GM18519 (cell line): ENCODE data around the gene BPIFB4.

ENCODE experiments used
- ATAC-seq: cut with Tn5 transposase; IDR thresholded peaks from one replicate; pipeline ENCODE4 v1.9.1; 2021; ENCODE audit warnings: mild to moderate bottlenecking, moderate library complexity; ENCODE audit not compliant: unreplicated experiment, low FRiP score

The BPIFB4 gene

DNA sequence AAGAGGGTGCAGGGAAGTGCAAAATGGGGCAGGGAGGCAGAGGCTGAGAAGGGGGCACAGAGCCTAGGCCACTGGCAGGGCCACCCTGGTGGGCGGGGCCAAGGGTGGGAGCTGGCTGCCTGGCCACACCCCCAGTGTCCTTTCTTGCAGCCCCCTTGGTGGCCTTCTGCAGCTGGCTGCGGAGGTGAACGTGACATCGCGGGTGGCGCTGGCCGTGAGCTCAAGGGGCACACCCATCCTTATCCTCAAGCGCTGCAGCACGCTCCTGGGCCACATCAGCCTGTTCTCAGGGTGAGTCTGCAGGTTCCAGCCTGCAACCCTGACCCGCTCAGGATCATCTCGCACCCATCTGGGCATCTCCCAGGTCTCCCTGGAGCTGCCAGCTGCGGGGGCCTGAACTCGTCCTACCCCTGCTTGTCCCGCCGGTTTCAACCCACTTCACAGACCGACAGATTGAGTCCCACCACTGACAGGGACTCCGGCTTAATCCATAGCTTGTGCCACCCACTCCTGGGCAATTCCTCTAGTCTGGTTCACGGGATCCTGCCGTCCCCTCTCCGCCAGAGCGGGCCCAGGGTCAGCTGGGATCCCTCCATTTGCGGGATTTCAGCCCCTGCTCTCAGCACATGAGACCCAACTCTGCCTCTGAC lies 19.6 kb upstream of the BPIFB4 start:
- no peak for ATAC-seq

DNA sequence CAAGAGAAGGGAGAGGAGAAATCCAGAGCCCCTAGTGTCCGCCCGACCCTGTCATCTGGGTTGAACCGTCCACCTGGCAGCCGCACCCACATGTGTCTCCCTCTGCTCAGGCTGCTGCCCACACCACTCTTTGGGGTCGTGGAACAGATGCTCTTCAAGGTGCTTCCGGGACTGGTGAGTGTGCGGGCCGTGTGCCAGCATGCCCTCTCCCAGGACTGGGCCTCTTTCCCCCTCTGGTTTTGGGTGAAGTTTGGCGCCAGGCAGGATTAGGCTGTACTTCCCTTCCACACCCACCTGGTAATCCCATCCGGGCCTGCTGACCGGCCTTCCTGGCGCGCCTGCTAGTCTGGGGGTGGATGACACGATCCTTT lies 17.8 kb upstream of the BPIFB4 start:
- no peak for ATAC-seq

DNA sequence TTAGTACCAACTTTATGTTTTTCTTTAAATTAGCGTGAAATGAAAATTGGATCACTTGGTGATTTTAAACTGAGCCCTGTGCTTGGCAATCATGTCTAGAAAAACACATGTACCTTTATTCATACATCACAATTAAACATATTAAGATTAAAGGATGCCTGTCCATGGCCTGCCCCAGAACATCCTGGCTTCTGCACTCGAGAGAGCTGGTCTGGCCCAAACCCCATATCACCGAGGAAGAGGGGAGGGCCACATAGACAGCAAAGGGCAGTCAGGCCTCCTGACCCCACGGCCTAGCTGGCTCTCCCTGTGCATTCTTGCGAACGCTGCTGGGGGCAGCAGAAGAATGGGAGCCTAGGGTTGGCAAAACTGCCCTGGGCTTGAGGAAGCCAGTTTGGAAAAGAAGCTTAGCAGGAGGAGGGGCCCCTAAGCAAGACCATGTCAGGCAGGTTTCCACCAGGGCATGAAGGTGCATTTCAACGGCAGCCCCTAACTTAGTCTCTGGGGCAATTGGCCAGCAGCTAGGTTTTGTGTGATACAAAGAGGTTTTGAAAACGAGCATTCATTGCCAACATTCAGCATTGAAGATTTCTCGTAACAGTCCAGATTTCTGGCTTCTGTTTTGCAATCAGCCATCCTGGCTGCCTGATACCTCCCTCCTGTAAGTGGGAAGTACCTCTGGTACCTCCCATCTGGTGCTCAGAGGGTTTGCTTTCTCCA lies 17.2 kb upstream of the BPIFB4 start:
- no peak for ATAC-seq

DNA sequence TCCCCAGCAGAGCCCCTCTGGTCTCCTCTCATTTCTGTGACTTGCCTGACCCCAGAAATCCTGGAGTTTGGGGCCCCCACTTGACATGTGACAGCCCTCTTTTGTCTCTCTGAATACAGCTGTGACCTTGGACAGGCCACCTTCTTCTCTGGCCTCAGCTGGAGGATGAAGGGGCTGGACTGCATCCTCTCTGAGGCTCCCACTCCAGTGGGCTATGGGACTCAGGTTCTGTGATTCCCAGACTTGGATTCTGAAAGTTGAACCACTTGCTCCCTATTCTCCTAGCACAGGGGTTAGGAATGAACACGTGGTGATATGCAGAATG lies 16.7 kb upstream of the BPIFB4 start:
- ATAC-seq = no peak

DNA sequence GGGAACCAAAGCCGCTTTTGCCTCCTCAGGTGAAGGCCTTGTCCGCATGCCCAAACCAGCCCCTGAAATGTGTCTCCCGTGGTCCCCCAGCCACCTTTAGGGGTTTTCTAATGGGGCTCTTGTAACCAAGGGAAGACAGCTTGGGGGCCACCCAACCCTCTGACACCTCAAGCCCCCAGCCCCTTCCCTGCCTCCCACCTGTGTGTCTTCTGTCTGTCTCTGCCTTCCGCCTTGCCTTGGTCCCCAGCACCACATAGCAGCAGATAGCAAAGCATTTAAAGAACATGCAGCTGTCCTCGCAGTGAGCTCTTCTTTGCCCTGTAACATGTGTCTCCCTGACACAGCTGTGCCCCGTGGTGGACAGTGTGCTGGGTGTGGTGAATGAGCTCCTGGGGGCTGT lies 16.2 kb upstream of the BPIFB4 start:
- ATAC-seq = no peak

DNA sequence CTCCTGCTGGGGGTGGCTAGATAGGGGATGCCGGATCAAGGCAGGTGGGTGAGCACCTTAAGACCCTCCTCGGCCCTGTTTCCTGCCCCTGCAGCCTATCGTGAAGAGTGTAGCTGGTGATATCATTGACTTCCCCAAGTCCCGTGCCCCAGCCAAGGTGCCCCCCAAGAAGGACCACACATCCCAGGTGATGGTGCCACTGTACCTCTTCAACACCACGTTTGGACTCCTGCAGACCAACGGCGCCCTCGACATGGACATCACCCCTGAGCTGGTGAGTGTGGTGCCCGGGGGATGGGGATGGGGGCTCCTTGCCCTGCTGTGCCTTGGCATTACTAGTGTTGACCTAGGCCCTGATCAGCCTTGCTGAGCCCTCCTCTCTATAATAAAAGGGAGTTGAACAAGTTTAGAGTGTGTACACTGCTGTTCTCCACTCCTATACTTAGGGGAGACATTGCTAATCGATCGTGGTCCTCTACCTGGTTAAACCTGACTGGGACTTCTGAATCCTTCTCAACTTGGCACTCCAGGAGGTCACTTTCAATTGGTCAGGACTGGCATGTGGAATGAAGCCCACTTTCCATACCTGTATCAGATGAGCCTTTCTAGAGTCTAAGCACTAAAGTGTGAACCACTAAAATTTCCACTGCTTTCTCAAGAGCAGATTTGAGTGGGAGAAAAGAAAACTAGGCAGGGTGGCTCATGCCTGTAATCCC lies 14.7 kb upstream of the BPIFB4 start:
- ATAC-seq = no peak

DNA sequence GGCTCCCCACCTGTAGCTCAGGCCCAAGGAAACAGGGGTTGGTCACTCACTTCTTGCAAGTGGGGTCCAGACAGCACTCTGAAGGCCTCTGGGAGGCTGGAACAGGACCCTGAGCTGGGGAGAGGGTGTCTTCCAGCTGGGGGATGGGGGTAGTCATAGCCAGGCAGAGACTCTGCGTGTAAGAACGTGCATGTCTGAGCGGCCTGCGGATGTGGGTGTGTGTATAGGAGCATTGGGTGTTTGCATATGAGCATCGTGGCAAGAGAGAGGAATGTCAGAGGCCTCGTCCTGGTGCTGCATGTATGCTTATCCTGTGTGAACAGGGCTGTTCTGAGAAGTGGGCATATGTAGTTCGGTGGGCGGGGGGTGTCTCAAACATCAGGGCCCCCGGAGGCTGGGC lies 13.7 kb upstream of the BPIFB4 start:
- ATAC-seq = no peak

DNA sequence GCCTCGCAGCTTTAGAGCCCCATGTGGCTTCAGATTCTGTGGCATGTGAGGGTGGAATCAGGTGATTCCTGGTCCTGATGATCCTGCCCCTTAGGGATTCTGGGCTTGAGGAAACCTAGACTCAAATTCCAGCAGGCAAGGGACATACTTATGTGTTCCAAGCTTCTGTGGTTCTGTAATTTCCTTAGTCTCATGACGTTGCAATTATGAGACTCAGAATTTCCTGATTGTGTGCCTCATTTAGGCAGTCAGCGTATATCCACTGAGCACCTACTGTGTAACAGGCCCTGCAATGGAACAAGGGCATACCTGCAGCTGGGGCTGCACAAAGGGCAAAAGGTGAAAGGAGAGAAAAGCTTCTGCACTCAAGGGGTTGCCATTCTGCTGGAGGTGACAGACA lies 11.6 kb upstream of the BPIFB4 start:
- no peak for ATAC-seq

DNA sequence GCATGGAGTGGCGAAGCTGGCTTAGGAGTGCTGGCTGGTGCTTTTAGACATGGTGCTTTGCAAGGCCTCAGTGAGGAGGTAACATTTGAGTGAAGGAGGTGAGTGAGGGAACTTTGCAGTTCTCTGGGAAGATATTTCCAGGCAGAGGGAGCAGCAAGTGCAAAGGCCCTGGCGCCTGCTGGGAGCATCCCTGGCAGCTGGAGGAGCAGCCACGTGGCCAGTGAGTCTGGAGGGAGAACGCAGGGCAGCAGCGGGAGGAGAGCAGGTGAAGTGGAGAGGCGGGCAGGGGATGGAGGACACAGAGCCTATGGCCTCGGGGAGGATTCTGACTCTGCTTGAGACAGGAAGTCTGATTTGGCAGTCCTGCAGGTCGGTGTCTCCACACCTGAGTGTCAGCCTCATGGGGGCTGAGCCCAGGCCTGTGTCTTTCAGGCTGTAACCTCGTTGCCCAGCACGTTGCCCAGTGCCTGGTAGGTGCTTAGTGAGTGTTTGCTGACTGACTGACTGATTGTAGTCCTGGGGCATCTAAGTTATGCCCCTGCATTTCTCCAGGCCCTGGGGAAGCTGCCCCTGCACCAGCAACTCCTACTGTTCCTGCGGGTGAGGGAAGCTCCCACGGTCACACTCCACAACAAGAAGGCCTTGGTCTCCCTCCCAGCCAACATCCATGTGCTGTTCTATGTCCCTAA lies 11.0 kb upstream of the BPIFB4 start:
- ATAC-seq = no peak

DNA sequence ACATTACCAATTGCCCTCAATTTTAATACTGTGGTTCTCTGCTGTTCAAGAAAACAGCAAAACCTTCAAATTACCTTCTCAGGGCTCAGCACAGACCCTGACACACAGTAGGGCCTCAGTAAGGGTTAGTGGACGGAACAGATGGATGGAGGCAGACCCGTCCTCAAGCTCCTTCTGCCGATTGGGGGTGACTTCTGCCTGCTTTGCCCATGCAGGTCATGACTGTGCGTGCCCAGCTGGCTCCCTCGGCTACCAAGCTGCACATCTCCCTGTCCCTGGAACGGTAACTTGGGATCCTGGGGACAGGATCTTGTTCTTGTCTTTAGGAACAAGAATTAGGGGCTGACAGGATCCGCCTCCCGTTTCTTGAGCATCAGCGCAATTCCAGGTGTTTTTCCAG lies 9.8 kb upstream of the BPIFB4 start:
- no peak for ATAC-seq

DNA sequence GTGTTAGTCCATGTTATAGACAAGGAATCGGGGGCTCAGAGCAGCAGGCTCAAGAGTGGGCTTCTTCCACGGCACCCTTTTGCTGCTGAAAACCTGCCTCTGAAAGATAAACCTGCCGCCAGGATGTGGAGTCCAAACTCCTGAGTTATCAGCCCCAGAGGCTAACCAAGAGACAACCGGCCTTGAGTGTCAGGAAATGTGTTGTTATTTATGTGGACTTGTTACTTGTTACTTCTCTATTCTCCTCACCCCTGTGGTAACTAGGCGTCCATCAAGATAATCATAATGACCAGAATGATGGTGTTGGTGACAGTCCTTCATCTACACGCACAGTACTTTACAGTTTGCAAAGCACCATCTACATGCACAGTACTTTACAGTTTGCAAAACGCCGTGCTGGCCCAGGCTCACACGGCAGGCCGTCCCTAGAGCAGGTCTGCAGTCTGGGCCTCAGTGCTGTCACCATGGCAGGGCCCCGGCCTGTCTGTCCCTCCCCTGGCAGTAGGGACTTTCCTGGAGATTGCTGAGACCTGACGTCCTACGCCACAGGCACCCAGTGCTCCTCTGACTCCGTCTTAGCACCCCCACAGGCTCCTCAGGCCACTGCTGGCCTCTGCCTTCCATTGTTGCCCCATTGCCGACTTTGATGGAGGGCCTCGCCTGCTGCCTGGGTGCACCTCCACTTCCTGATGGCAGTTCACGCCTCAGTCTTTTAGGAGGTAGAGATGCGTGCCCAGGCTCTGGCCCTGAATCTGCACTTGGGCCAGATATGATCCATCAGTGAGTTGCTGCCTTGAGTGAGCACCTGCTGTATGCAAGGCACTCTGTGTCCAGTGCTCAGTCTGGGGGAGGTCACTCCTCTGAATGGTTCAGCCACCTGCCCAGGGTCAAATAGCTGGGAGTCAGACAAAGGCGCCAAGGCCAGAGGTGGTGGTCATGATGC lies 9.1 kb upstream of the BPIFB4 start:
- ATAC-seq = no peak

DNA sequence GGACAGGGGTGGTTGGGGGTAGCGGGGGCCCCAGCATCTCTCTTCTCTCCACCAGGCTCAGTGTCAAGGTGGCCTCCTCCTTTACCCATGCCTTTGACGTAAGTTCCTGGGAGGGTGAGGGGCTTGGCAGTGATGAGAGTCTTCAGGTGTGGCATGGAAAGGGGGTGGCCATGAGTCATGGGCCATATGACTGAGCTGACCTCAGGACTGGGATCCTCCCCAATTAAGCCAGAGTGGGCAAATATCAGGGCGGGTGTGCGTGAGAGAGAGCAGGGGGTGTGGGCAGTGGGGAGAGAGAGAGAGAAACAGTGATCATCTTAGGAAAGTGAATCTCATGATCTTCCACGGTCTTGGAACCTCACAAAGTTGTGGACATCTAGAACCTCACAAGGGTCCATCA lies 8.2 kb upstream of the BPIFB4 start:
- no peak for ATAC-seq

DNA sequence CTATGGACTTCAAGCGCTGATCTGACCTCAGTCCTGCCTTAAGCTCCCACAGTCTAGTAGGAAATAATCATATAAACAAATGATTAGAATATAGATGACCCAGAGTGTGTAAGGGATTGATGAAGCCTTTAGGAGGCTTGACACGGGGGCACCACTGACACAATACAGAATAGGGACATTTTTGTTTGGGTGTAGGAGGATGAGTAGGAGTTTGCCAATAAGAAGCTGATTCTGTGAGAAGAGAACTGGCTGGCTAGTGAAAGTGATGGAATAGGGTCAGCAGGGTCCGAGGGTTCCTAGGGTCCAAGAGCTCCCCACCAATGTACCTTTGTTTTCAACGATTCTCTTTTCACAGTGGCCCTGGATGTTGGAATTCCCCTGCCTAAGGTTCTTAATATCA lies 7.1 kb upstream of the BPIFB4 start:
- ATAC-seq = no peak

DNA sequence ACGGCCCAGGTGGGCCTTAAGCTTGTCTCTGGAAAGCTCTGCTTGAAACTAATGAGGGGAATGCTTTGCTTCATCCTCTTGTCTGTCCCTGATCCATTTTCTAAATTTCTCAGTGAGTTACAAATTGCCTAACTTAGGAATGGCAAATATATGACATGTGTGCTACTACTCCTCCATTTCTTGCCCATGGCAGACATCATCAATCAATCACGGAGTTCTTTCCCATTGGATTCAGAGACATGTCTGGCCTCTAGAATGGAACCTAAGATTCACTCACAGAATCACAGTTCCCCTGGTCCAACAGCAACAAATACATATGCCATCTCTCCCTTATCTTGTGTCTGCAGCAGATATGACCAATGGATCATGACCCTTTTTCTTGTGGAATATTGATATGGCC lies 6.6 kb upstream of the BPIFB4 start:
- no peak for ATAC-seq

DNA sequence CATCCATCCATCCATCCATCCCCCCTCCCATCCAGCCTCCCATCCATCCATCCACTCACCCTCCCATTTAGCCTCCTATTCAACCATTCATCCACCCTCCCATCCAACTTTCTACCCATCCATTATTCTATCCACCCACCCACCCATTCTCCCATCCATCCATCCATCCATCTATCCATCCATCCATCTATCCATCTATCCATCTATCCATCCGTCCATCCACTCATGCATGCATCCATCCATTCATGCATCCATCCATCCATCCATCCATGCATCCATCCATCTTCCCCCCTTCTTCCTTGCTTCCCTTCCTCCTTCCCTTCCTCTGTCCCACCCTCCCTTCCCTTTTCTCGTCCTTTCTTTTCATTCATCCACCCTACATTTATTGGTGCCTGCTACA lies 4.8 kb upstream of the BPIFB4 start:
- no peak for ATAC-seq

DNA sequence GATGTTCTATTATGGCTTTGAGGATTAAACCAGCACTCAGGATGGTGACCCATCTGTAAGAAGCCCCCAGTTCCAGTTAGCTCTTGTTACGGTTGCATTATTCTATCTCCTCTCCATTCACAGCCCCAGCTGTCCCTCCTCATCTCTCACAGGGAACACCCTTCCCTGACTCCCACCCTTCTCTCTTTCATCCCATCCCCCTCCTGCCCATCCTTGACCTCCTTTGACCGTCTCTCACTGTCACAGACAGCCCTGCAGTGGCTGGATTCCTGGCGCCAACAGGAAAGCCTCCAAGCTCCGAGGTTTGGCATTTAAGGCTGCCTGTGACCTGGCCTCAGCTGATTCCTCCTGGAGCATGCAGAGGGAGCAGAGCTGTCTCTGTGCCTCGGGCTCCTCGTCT lies 4.2 kb upstream of the BPIFB4 start:
- ATAC-seq = no peak

DNA sequence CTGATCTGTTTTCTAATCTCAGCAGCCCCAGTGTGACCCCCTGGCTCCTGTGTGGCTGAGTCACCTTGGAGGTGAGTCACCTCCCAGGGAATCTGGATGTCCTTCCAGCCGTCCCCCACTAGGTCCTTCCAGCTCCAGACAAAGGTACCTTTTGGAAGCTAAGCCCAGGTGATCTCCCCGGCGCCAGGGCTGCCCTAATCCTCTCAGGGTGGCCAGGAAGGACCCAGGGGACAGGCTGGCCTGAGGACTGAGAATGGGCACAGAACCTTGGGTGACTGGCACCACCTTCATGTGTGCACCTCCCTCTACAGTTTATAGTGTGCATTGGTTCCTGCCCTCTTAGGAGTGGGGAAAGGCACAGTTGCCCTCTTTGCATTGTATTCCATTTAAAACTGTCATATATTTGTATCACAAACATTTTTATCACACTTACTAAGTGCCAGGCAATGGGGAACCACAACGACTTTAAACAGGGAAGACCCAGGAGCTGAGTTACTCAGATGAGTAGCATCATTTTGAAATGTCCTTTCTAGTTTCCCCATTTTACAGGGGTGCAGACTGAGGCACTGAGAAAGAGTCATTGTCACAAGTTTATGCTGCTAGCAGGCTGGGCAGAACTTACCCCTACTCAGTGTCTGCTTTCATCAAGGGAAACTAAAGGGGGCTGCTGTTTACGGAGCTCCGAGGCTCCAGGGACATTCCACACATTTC lies 2.6 kb upstream of the BPIFB4 start:
- no peak for ATAC-seq

DNA sequence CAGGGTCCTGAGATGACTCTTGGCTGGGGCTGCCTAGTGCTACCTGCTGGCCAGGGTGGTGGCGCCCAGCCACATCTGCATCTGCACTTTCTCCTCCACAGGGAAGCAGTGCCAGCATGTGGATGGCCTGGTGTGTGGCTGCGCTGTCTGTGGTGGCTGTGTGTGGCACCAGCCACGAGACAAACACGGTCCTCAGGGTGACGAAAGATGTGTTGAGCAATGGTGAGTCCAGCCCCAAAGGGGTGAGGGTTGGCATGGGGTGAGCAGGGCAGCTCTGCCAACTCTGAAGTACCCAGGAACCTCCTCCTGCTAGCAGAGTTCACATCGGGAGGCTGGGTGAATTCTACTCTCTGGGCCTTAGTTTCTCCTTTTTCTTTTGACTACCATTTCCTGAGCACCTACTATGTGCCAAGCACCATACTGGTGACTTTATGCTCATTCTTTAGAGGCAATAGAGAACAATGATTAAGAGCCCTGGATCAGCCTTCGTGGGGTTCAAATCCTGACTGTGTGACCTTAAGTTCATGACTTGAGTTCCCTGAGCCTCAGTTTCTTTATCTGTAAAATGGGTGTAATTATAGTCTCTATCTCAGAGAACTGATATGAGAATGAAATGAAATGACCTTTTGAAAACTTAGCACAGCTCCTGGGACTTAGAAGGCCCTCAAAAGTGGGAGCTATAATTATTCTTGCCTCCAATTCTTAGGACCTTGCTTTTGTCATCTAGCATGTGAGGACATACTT lies 2.1 kb downstream of the BPIFB4 start:
- ATAC-seq = no peak

DNA sequence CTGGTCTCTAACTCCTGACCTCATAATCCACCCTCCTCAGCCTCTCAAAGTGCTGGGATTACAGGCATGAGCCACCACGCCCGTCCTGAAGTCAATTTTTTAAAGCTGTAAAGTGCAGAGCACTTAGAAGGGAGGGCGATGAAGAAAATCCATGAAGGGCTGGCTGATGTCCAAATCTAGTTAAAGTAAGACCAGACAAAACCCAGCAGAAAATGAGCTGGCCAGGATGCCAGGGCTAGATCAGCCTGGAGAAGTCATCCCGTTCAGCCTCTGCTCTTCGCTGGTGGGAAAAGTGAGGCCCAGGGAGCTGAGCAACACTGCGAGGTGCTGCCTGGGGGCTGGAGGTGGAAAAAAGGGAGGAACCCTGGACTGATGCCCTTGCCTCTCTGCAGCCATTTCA lies 3.1 kb downstream of the BPIFB4 start:
- ATAC-seq = no peak
